Stimulated activated CD8-positive, alpha-beta memory T cell treated with anti-CD3 and anti-CD28 coated beads, Interleukin-2, amount 100 ng/mL, for 1 hour (primary cell): ENCODE results near the gene FGGY.

ENCODE experiments used
- DNase-seq, 2 donors: peaks; one replicate each; pipeline ENCODE4 v3.0.0-alpha.2; 2020; ENCODE audit warnings: low read depth in 2 of 2

The FGGY gene

DNA sequence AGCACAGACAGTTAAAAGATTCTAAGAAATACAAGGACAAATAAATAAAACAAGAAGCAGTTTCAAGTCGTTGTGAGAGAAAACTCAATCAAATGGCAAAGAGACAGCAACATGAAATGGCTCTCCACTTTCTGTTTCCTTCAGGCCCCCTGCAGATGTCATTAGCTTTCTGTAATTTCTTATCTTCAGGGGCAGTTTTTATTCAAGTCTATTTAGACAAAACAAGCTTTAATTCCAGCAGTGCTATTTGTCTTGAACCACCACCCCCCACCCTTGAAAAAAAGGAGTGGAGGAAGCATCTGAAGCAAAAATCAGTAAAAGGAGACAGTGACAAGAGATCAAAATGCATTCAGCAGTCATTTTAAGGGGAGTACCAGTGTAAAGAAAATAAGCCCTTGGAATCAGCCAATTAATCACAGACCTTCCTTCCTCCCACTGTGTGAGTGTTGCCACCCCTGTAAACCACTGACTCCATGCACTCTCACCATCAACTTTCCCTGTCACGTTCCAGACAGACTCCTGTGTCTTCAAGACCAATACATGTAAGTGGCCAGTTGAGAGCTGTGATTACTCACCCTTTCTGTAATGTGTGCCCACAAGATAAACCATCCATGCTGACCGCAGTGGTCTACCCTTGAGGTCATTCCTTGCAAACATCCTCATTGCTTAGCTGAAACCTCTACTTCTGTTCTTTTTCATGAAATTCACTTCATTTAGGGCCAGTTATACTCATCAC is 381.8 kb downstream of the FGGY start:
- no peak for DNase-seq

DNA sequence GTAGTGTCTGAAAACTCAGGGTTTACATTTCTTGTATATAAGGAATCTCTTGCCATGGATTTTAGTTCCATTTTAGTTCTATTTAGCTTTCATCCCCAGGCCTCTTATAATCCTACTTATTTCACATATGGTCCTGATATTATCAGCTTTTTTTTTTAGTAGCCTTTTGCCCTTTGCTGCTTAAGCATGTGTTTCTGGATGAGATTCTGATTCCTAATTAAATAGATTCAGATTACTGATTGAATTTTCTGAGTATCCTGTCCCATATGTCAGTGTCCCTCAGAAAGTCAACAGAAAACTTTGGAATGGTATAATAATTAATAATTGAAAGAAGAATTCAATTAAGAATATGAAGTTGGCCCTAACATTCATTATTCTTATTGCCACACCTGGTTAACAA is 383.1 kb downstream of the FGGY start:
- no peak for DNase-seq

DNA sequence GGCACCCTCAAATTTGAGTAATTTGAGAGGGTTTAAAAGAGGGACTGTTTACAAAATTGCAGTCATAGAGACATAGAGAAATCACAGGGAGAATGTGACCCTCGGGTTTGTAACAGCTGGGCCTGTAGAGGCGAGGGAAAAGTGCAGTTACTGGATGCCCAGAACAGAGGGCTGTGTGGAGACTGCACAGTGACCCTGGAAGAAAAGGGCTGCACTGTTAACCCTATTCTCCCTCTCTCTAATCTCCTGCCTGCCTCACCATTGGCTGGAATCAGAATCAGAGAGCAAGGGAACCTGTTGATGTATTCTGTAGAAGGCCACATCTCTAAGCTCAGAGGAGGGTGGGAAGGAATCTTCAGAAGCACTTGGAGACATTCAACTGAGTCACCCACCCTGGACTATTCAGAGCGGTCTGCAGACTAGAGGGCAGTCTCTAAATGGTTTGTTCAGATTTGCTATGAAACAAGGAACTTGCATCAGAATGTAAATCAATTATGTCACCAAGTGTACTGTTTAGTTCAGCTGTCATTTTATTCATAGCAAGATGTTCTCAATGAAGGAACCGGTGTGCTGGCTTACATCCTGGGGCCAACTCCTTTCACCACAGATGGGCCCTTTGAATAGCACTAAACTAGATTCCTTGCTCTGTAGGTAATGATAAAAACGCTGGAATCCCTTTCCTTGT is 385.6 kb downstream of the FGGY start:
- DNase-seq: no peak

DNA sequence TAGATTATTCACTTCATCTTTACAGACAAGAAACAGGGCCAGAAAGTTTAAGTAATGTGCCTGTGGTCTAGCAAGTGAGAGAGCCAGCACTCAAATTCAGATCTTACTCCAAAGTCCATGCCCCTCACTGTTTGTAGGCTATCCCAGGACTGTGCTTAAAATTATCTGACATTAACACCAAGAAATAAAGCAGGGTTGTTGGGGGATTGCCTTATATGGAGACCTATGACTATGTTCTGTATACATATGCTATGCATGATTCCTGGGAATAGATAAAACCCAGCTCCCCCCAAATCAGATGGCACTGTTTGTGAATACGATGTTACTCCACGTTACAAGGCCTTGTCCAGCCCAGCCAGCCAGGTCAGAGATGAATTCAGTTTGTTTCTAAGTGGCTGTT is 386.3 kb downstream of the FGGY start:
- DNase-seq: no peak

DNA sequence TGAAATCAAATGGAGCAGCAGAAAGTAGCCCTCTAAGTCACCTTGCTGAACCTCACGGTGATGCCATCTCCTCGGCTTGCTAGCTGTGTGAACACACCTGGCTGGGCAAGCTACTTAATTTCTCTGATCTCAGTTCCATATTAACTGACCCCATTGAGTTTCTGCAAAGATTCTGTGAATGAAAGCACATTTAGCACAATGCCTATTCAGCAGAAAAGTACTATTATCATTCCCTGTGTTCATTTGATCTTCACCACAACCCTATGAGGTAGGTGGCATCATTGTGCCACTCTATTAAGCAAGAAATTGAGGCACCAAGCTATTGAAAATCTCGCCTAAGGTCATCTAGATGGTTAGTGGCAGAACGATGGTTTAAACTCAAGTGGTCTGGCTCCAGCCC is 387.8 kb downstream of the FGGY start:
- DNase-seq: no peak

DNA sequence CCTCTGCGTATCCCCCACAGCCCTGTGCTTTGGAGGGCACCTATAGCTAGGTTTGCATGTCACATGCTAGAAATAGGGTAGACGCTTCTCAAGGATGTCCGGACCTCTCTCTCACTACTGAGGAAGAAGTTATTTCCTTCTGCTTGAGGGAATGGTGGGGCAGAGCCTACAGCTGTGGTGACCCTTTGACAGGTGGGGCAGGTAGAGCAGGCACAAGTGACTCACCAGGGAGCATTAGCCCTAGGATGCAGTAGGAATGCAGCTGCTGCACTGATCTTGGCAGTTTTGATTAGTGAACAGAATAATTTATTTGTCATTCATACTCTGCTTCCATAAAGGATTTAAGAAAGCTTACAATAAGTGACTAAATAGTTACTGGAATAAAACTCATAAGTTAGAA is 388.2 kb downstream of the FGGY start:
- DNase-seq: no peak

DNA sequence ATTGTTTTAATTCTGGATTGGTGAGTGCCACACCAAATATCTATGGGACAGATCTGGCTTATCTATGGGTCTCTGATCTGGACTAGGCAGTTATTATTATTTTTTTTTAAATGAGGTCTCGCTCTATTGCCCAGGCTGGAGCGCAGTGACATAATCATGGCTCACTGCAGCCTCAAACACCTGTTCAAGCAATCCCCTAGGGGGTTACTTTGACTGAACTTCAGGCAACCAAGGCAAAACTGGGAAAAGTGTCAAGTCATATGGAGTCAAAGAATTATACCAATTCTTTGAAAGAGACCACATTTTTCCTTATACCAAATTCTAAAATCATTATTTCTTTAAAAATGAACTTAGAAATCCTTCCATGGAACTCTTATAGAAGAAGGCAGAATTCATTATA is 388.8 kb downstream of the FGGY start:
- no peak for DNase-seq

DNA sequence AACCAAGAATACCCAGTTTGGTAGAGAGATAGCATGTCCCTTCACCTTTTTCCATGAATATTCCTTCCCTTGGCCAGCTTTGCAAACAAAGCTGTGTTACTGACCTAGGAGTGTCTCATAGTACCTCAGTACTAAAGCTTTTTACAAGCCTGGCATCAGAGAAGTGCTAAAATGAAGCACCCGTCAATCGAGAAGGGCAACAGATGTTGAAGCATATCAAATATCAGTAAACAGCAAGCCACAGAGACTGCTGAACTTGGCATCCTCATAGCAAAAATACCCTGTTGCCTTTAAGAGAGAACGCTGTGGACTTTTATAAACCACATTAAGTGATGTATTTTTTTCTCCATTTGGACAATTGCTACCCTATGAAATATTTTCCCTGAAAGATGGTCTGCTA is 389.3 kb downstream of the FGGY start:
- DNase-seq: no peak

DNA sequence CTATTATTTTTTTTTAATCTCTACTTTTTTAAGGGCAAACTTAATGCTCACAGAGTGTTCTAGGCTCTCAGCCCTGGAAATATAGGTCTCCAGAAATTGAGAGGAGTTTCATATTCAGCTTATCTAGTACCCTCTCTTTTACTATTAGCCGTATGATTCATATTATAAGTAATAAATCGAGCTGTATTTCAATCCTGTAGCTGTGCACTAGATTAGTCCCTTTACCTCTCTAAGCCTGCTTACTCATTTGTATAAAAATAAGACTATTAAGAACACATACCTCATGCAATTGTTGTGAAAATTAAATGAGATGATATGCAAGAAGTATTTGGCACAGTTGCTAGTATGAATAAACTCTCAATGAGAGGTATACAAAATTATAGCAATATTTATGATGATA is 389.7 kb downstream of the FGGY start:
- DNase-seq: no peak

DNA sequence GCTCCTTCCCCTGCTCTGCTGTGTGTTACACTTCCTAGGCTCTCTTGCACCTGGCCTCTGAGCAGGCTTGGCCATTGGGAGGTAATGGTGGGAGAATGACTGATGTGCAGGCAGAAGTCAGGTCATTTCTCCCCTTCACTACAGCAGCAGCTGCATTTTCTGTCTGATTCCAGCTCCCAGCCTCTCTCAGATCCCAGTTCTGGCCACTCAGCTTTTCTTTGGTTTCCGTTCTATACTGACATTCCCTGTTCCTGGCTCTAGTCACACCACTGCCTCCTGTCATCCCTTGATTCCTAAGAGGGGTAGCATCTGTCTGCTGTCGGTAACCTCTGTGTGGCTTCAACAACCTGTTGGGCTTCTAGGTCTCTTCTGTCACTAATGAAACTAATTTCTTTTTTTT is 390.2 kb downstream of the FGGY start:
- no peak for DNase-seq

DNA sequence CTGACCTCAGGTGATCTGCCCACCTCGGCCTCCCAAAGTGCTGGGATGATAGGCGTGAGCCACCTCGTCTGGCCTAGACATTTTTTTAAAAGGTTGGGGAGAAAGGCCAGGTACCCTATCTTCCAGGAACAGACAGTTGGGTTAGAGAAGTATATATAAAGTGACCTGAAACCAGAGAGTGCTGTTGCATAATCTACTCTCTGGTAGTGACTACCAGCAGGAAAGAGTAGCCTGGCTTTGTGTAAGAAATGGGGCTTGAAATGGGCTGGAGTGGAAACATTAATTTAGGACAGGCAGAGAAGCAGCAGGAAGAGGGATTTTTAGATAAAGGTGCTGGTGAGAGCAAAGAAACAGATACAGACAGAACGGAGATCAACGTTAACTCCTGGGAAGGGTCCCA is 392.1 kb downstream of the FGGY start:
- no peak for DNase-seq

DNA sequence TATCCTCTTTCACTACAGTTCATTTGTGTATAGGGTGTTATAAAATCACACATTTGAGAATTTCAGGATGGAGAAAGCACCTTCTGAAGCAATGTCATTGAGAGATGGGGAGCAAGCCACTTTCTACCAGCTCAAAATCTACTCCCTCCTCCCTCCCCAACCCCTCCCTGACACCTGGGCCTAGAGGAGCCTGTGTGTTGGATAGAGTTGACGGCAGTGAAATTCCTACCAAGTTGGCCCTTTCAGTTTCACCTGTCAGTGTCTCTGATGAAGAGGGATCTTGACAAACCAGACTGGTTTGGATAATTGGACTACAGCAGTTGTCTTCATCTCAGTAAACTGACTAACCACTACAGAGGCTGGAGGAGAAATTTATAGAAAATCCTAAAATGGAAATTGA is 392.8 kb downstream of the FGGY start:
- DNase-seq: no peak

DNA sequence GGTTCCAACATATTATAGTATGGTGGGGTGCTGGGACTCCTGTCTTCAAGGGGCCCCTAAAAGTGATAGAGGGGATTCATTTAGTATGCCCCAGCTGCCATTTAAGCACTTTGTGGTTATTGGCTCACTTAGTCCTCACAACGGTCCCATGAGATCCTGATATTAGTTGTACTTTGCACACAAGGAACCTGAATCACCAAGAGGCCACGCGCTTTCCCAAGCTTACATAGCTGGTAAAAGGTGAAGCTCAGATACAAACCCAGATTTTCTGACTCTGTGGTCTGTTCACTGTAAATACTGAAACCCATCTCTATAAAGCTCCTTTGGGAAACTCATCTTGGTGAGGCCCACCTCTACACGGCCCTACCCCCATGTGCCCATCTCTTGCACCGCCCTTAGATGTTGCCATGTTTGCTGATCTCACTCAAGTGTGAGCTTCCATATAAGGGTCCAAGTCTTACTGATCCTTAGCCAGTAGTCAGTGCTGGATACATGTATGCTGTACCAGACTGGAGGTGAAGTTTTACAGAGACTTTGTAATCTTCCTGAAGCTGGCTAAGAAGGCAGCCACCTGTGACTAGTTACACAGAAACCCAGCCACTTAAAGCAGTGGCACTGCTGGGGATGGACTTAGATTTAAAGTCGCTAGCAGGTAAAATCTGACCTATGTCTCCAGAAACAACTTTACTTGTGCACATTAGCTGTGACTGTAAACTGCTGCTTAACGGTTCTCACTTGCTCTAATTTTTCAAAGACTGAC is 393.5 kb downstream of the FGGY start:
- no peak for DNase-seq

DNA sequence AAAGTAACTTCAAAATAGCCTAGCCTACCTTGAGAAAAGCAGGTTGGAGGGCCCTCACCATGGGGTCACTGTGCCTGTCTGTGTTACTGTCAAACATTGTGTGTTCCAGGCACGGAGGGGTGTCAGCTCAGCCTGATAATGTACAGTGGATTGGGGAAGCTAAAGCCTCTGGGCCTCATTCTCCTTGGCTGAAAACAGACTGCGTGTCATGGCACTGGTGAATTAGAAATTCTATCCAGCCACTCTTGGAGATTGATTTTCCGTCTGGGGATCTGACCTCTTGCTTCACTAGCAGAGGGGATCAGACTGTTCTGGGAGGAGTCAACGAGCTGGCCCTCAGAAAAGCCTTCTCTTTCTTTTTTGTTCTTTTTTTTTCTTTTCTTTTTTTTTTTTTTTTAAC is 394.4 kb downstream of the FGGY start:
- DNase-seq: no peak

DNA sequence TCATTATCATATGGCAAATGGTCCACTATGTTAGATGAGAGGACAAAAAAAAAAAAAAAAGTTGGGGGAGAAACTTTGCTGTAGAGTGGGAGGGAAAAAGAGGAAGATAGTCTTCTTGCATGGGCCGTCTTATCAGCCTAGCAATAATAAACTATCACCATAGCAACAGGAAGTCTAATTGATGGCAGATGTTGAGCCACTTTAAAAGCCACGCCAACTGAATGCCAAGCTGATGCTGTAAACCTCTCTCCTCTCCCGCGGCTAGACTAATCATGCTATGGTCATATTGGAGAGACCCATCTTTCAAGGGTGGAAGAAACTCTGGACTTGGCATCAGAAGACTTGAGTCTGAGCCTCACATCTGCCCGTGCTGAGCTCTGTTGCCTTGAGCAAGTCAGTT is 395.7 kb downstream of the FGGY start:
- DNase-seq: no peak

DNA sequence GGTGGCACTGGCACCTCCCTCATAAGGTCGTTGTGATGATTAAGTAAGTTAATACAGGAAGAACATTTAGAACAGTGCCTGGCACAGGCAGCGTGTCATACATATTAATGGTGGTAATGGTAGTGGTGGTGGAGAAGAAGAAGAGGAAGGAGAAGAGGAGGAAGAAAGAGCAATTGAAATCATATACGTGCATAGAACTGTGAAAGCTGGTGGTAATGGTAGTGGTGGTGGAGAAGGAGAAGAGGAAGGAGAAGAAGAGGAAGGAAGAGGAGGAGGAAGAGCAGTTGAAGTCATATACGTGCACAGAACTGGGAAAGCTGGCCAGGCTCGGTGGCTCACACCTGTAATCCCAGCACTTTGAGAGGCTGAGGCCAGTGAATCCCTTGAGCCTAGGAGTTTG is 396.5 kb downstream of the FGGY start:
- no peak for DNase-seq

DNA sequence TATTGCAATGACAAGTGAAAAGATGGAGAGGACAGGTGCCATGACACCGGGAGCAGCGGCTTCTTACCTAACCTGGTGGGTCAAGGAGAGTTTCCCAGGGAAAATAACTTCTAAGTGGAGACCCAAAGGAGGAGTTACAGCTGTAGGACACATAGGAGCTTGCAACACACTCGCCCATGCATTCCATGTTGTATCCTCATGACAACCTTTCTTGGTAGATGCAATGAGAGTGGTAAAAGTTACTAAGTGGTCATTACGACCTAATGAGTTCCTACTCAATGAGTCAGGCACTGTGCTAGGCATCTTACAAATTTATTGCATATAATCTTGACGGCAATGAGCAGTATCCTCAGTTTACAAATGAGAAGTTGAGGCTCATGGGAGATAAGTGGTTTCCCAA is 398.4 kb downstream of the FGGY start:
- DNase-seq: no peak

DNA sequence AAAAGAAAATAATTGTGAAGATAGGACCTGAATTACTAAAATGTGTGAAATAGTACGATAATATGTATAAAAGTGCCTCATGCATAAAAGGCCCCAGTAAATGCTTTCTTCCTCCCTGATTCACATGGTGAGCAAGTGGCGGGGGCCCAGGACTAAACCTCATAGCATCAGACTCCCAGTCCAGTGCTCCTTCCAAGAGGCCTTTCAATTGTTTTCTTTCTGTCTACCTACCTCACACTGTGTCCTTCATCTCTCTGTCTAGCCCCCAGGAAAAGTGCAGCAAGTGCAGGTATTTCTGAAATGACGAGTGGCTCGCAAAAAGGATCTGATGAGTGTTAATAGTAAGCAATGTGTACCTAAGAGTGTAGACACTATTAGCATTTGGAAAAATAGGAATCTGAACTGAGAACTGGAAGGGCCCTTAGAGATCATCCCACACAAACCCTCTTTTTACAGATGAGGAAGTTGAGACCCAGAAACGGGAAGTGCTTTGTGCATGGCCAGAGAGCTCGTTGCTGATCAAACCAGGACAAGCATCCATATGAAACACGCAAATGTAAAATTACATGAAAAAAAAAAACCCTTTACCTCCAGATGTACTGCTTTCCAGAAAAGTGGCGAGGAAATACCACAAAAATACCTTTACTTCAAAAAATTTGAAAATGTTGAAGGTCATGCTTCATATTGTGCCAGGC is 399.7 kb downstream of the FGGY start:
- DNase-seq: no peak

DNA sequence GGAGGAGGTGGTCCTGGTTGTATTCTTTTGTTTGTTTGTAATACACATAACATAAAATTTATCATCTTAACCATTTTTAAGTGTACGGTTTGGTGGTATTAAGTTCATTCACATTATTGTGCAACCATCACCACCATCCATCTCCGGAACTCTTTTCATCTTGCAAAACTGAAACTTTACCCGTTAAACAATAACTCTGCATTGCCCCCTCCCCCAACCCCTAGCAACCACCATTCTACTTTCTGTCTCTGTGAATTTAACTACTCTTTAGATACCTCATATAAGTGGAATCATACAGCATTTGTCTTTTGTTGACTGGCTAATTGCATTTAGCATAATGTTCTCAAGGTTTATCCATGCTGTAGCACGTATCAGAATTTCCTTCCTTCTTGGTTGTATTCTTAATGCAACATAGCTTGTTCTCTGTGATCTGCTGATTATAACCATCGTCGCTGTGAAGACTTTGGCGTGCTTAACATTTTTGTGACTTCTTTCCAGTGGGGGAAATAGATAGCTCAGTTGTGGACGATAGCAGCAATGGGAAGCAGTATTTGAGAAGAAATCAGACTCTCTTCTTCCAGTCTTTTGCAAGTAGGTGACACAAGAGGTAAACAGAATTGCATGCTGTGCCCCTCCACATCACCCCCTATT is 400.4 kb downstream of the FGGY start:
- DNase-seq: no peak

DNA sequence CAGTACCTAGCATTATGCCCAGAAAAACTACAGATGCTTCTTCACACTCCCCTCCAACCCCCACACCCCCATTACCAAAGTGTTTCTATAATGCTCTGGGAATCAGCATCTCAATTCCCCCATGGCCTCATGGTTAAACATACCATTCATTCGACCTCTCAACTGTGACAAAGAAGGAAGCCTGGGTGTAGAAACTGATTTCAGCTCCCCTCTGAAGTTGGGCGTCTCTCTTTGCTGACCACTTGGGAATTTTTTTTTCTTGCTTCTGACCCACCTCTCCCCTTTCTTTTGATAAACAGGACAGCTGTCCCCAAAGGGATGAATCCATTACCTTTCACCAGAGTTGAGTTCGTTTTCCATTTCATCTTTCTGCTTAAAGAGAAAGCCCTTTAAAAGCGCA is 401.5 kb downstream of the FGGY start:
- DNase-seq: no peak

DNA sequence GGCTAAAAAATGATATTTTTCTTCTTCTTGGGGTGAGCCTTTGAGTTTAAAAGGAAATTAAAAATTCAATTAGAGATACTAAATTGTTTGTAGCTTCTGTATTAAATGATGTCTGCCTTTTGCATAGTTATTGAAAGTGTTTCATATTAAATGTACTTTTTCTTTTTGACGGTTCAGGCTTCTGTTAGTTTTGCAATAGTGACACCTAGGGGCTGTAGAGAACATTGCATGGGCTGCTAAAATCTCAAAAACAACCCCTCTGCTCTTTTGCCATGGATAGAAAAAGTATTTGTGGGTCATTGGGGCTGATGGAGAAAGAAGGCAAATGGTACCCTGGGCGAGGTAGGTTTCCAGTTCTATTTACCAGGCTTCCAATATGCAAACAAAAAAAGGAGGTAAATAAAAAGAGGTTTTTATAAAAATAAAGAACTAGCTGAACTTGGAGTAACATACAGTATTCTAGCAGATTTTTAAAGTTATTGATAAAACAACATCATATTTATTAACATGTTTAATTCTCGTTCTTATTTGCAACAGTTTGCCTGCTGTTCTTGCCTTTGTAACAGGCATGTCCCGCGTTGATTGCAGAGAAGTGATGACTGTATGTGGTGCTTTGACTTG is 402.4 kb downstream of the FGGY start:
- DNase-seq: no peak

DNA sequence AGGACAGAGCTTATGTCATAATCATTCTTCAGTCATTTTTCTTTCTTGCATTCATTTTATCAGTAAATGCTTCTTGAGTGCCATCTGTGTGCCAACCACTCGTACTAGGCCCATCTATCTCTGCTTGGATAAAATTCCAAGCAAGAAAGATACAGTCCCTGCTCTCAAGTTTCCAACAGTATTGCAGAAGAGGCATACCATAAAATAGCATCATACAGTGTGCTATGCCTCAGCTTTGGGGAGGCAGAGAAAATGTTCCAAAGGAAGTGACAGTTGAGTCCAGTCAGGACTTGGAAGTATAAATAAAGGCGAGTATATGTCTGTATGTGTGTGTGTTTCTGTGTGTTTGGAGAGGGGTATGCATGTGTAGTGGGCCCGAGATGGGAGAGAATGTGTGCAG is 404.5 kb downstream of the FGGY start:
- DNase-seq: no peak
